ENCODE measurements around the gene UQCRH.
"Not testable (repeated sequence)": the region's sequence is repeated elsewhere in the genome, so short reads cannot be mapped to it uniquely, and the experiment has no call there.

Gene UQCRH

GRCh38 chr1:46325285-46326076 lies 22.0 kb downstream of the UQCRH start:
- peak; percentile 77 for DNase-seq (ENCODE audit: low read depth)

GRCh38 chr1:46328182-46328581 lies 24.7 kb downstream of the UQCRH start:
- not testable (repeated sequence) for DNase-seq (ENCODE audit: low read depth)
- H3K4me3 ChIP-seq (ENCODE audit: low read depth, low read length): peak overlapping the region; percentile 91

More at GRCh38 chr1:46325285-46326076, 22.0 kb downstream of the UQCRH start:
- H3K4me3 ChIP-seq (ENCODE audit: low read depth, low read length): peak overlapping the region; percentile 91

GRCh38 chr1:46329807-46330206 lies 26.3 kb downstream of the UQCRH start:
- H3K4me3 ChIP-seq (ENCODE audit: low read depth, low read length): peak overlapping the region; percentile 91
- DNase-seq (ENCODE audit: low read depth): not testable (repeated sequence)

GRCh38 chr1:46330381-46330780 lies 26.9 kb downstream of the UQCRH start:
- H3K4me3 ChIP-seq (ENCODE audit: low read depth, low read length): peak overlapping the region; percentile 91
- not testable (repeated sequence) for DNase-seq (ENCODE audit: low read depth)

GRCh38 chr1:46331786-46332540 lies 28.5 kb downstream of the UQCRH start:
- peak overlapping the region; percentile 91 for H3K4me3 ChIP-seq (ENCODE audit: low read depth, low read length)
- peak; percentile 84 for DNase-seq (ENCODE audit: low read depth)

GRCh38 chr1:46333300-46334029 lies 30.0 kb downstream of the UQCRH start:
- peak; percentile 44 for TF ChIP-seq CTCF (IDR thresholded peaks at IDR 0.05; ENCODE audit: insufficient read depth, low read depth, low read length, missing control alignments)
- peak; percentile 87 for DNase-seq (ENCODE audit: low read depth)
- peak overlapping the region; percentile 49 for H3K4me3 ChIP-seq (ENCODE audit: low read depth, low read length)

- no peak for TF ChIP-seq CTCF (IDR thresholded peaks at IDR 0.05; ENCODE audit: insufficient read depth, low read depth, low read length, missing control alignments)
- DNase-seq (ENCODE audit: low read depth): no peak
- no peak overlapping the region for H3K4me3 ChIP-seq (ENCODE audit: low read depth, low read length)
Observed at GRCh38 chr1:46334030-46334384, 30.5 kb downstream of the UQCRH start.

- no peak for TF ChIP-seq CTCF (IDR thresholded peaks at IDR 0.05; ENCODE audit: insufficient read depth, low read depth, low read length, missing control alignments)
- no peak for DNase-seq (ENCODE audit: low read depth)
- no peak overlapping the region for H3K4me3 ChIP-seq (ENCODE audit: low read depth, low read length)
Observed at GRCh38 chr1:46335081-46335480, 31.6 kb downstream of the UQCRH start.

GRCh38 chr1:46337409-46337808 lies 33.9 kb downstream of the UQCRH start:
- H3K4me3 ChIP-seq (ENCODE audit: low read depth, low read length); DNase-seq (ENCODE audit: low read depth): not testable (repeated sequence)

Measured in GM12865 (cell line).